Stomach (tissue), 4 donors: ENCODE measurements around the gene CELF4.

ENCODE experiments used
- EP300 ChIP-seq: sonication (generic); formaldehyde crosslinking; IDR thresholded peaks from one replicate; pipeline ENCODE4 v1.6.1; 2017; ENCODE audit warnings: antibody characterized with exemption
- POLR2A ChIP-seq, 4 donors: fragments of 450-650 bp; IDR thresholded peaks; one replicate each; pipeline ENCODE4 v1.6.1; 2016; ENCODE audit warnings: antibody characterized with exemption in 4 of 4, control low read depth in 2 of 4, mild to moderate bottlenecking in 1 of 4, moderate library complexity in 1 of 4
- POLR2AphosphoS5 ChIP-seq, 3 donors: sonication (generic); formaldehyde crosslinking; IDR thresholded peaks; one replicate each; pipeline ENCODE4 v1.6.1; 2016; ENCODE audit warnings: antibody characterized with exemption in 3 of 3
- TF ChIP-seq, protein P1 (sequence below), 7 experiments: fragments of 450-650 bp in 4 of 7; fragments of 200-600 bp in 3 of 7; sonication (generic) in 3 of 7; IDR thresholded peaks; one replicate each; pipeline ENCODE4 v1.5.1; 2016 to 2019; ENCODE audit warnings: antibody characterized with exemption in 7 of 7, control low read depth in 2 of 7, mild to moderate bottlenecking in 1 of 7

GRCh38 chr18:37534627-37535026, 31.0 kb downstream of the CELF4 start:
- TF ChIP-seq, protein P1, sequence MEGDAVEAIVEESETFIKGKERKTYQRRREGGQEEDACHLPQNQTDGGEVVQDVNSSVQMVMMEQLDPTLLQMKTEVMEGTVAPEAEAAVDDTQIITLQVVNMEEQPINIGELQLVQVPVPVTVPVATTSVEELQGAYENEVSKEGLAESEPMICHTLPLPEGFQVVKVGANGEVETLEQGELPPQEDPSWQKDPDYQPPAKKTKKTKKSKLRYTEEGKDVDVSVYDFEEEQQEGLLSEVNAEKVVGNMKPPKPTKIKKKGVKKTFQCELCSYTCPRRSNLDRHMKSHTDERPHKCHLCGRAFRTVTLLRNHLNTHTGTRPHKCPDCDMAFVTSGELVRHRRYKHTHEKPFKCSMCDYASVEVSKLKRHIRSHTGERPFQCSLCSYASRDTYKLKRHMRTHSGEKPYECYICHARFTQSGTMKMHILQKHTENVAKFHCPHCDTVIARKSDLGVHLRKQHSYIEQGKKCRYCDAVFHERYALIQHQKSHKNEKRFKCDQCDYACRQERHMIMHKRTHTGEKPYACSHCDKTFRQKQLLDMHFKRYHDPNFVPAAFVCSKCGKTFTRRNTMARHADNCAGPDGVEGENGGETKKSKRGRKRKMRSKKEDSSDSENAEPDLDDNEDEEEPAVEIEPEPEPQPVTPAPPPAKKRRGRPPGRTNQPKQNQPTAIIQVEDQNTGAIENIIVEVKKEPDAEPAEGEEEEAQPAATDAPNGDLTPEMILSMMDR (IDR thresholded peaks at IDR 0.05), result no peak
- TF ChIP-seq POLR2AphosphoS5 (IDR thresholded peaks at IDR 0.05) (no peak), POLR2A (IDR thresholded peaks at IDR 0.05) (no peak), EP300 (no peak)
